HCT116 (cell line): Measurements from ENCODE around the gene B4GALT4. TPM values are rescaled to one million over a fixed set of nuclear protein-coding genes. Genes with fewer than 3 reads are reported as not detected.

ENCODE experiments used
- ATAC-seq: fragments of 200-7000 bp; cut with Tn5 transposase; 2 replicates; pipeline ENCODE4 v1.9.1; 2020; ENCODE audit warnings: mild to moderate bottlenecking, moderate library complexity
- BruUV-seq: library from RNA; stranded (reverse); fragments of 400-500 nt; replicated peaks from 2 replicates; lab custom pipeline; 2021; lab: Mats Ljungman, UMichigan
- CTCF ChIA-PET: fragments of 300-600 bp; sonication (Branson Sonifier 250); formaldehyde crosslinking; loops from one replicate; lab custom pipeline; 2021; ENCODE audit warnings: antibody characterized with exemption; lab: Charles Lee
- POLR2A ChIA-PET: fragments of 300-600, 350-600 bp; sonication (Branson Sonifier 250); formaldehyde crosslinking; loops from one replicate; lab custom pipeline; 2021; ENCODE audit warnings: antibody characterized with exemption; lab: Charles Lee
- RAD21 ChIA-PET, 2 experiments: fragments of 300-600 bp; sonication (Branson Sonifier 250); formaldehyde crosslinking; loops; one replicate each; lab custom pipeline; 2023; ENCODE audit warnings: low total read pairs in 2 of 2; ENCODE audit not compliant: uncharacterized antibody in 2 of 2, unreplicated experiment in 2 of 2, low non-redundant PET in 1 of 2; lab: Charles Lee
- DNase-seq: peaks from one replicate; pipeline ENCODE4 v3.0.0-alpha.2; 2010; ENCODE audit warnings: low read depth, low spot score
- H2AFZ ChIP-seq: fragments of 200-600 bp; shearing (Covaris generic), sonication (generic); 2 replicates; pipeline ENCODE4 v1.6.1; 2017; ENCODE audit warnings: low read depth, mixed run types, mixed read lengths, antibody characterized with exemption, low read length; ENCODE audit not compliant: poor library complexity, severe bottlenecking
- H3K27ac ChIP-seq: 2 replicates; pipeline ENCODE4 v1.5.1; 2012; ENCODE audit warnings: low read depth, low read length
- H3K27me3 ChIP-seq: fragments of 200-600 bp; sonication (generic); 2 replicates; pipeline ENCODE4 v1.6.1; 2016; ENCODE audit warnings: mixed run types, low read length, mixed read lengths; ENCODE audit not compliant: insufficient read depth
- H3K36me3 ChIP-seq, 2 experiments: fragments of 200-500 bp in 1 of 2; fragments of 200-600 bp in 1 of 2; sonication (Bioruptor generic) in 1 of 2; sonication (generic) in 1 of 2; 2 replicates each; pipeline versions ENCODE4 v1.5.1 to v1.6.1; 2014 to 2016; ENCODE audit warnings: low read length in 2 of 2, inconsistent platforms in 1 of 2, mixed read lengths in 1 of 2, mixed run types in 1 of 2; ENCODE audit not compliant: insufficient read depth in 2 of 2, control insufficient read depth in 1 of 2
- H3K4me1 ChIP-seq, 2 experiments: fragments of 200-600 bp in 1 of 2; sonication (generic) in 1 of 2; 2 replicates each; pipeline versions ENCODE4 v1.5.1 to v1.6.1; 2012 to 2017; ENCODE audit warnings: low read length in 2 of 2, inconsistent platforms in 1 of 2, mild to moderate bottlenecking in 1 of 2, mixed read lengths in 1 of 2, mixed run types in 1 of 2, moderate library complexity in 1 of 2; ENCODE audit not compliant: insufficient read depth in 2 of 2, control insufficient read depth in 1 of 2
- H3K4me2 ChIP-seq: fragments of 200-600 bp; sonication (generic); 2 replicates; pipeline ENCODE4 v1.6.1; 2017; ENCODE audit warnings: mixed run types, low read length, mixed read lengths
- H3K4me3 ChIP-seq, 2 experiments: fragments of 200-600 bp in 1 of 2; sonication (generic) in 1 of 2; replicated peaks in 1 of 2; 2 replicates each; pipeline ENCODE4 v1.5.1; 2011 to 2016; ENCODE audit warnings: low read length in 2 of 2, control low read depth in 1 of 2, low read depth in 1 of 2, mild to moderate bottlenecking in 1 of 2, mixed read lengths in 1 of 2, mixed run types in 1 of 2
- H3K79me2 ChIP-seq: fragments of 200-600 bp; sonication (generic); 2 replicates; pipeline ENCODE4 v1.6.1; 2017; ENCODE audit warnings: mild to moderate bottlenecking, mixed run types, low read length, moderate library complexity, mixed read lengths; ENCODE audit not compliant: insufficient read depth
- H3K9ac ChIP-seq: fragments of 200-600 bp; sonication (generic); 2 replicates; pipeline ENCODE4 v1.6.1; 2016; ENCODE audit warnings: low read length, mixed read lengths
- H3K9me2 ChIP-seq: fragments of 200-600 bp; sonication (generic), shearing (Covaris generic); 2 replicates; pipeline ENCODE4 v1.6.1; 2017; ENCODE audit warnings: mixed run types, mild to moderate bottlenecking, moderate library complexity; ENCODE audit not compliant: insufficient read depth
- H3K9me3 ChIP-seq, 2 experiments: fragments of 200-500 bp in 1 of 2; fragments of 200-600 bp in 1 of 2; sonication (Bioruptor generic) in 1 of 2; sonication (generic) in 1 of 2; 2 replicates each; pipeline ENCODE4 v1.6.1; 2014 to 2017; ENCODE audit warnings: low read length in 2 of 2, mixed read lengths in 2 of 2, inconsistent platforms in 1 of 2, low read depth in 1 of 2, mild to moderate bottlenecking in 1 of 2, mixed run types in 1 of 2, moderate library complexity in 1 of 2; ENCODE audit not compliant: control insufficient read depth in 1 of 2, insufficient read depth in 1 of 2
- H4K20me1 ChIP-seq: fragments of 200-600 bp; sonication (generic), shearing (Covaris generic); 2 replicates; pipeline ENCODE4 v1.6.1; 2017; ENCODE audit warnings: mixed run types, mild to moderate bottlenecking, moderate library complexity; ENCODE audit not compliant: insufficient read depth
- CBX3 ChIP-seq: IDR thresholded peaks from 2 replicates; pipeline ENCODE4 v1.6.1; 2012; ENCODE audit warnings: low read depth
- SIN3A ChIP-seq: IDR thresholded peaks from 2 replicates; pipeline ENCODE4 v1.6.1; 2012; ENCODE audit warnings: low read depth
- ZNF274 ChIP-seq: fragments of 200-500 bp; sonication (Bioruptor generic); IDR thresholded peaks from 2 replicates; pipeline ENCODE4 v1.6.1; 2014; ENCODE audit warnings: mild to moderate bottlenecking, low read depth, low read length, inconsistent platforms
- intact Hi-C: fragments of 100-400 bp; cut with micrococcal nuclease; formaldehyde crosslinking; loops from 2 replicates; pipeline ENCODE4 v1.10.0; 2022
- total RNA-seq: library from RNA; stranded (reverse); gene quantifications from one replicate; pipeline ENCODE4 v1.2.1, GENCODE V29; 2021; ENCODE audit not compliant: unreplicated experiment

The B4GALT4 gene
- total RNA-seq, 1 experiment from 2014 or later, result 15.9 TPM

- ChIA-PET RAD21 (no interaction called here), CTCF (interaction anchor here (1.0 to 2.0 kb wide), 12 partner anchors 10 to 449 kb away, joined by 3 to 44 read pairs (median 5); partner anchors contain the start of gene TEX55), POLR2A (interaction anchor here (0.8 to 1.5 kb wide), 8 partner anchors 10 to 464 kb away, joined by 3 to 5 read pairs (median 3); partner anchors contain the start of genes TEX55 and TIMMDC1)
- H3K4me1 ChIP-seq, result peaks cover 6 to 23% of the 10 kb centered on the region in 2 experiments
- peaks cover 23% of the 10 kb centered on the region for H3K79me2 ChIP-seq
- no peak for DNase-seq
- peak overlapping the region; percentile 73 for H3K27ac ChIP-seq
- peak overlapping the region; percentile 40 for H2AFZ ChIP-seq
- H4K20me1 ChIP-seq, result no peaks in the 10 kb centered on the region
- peak; percentile 0; the same call in 1 of the 2 replicates for ATAC-seq
- intact Hi-C loops, result no loop called here
- H3K9me2 ChIP-seq, result no peaks in the 10 kb centered on the region
- H3K9me3 ChIP-seq, result no peaks in the 10 kb centered on the region
- no peaks in the 10 kb centered on the region for H3K27me3 ChIP-seq
- BruUV-seq, result no TSS peak
- TF ChIP-seq ZNF274 (no peak), SIN3A (0 out of 2 replicates have a peak, but pooled peaks have one; percentile 49)
- peaks cover 0 to 2% of the 10 kb centered on the region in 2 experiments; a peak in 1 of 4 replicates for H3K36me3 ChIP-seq
- H3K9ac ChIP-seq, result peak overlapping the region; percentile 74
- peak overlapping the region; percentile 90 for H3K4me2 ChIP-seq
- peak overlapping the region; percentile 67 to 75 for H3K4me3 ChIP-seq
Observed at GRCh38 chr3:119240101-119240590, 532 bp downstream of the B4GALT4 start.

GRCh38 chr3:119239206-119239820, 1.4 kb downstream of the B4GALT4 start:
- no peak for TF ChIP-seq ZNF274
- no peak for TF ChIP-seq CBX3
- CTCF ChIA-PET, result interaction anchor here (1.1 kb wide), 1 partner anchor 357 kb away, joined by 3 read pairs; no protein-coding TSS in a partner anchor
- no peaks in the 10 kb centered on the region for H4K20me1 ChIP-seq
- peaks cover 0 to 4% of the 10 kb centered on the region in 2 experiments; a peak in 1 of 4 replicates for H3K36me3 ChIP-seq
- no peaks in the 10 kb centered on the region for H3K27me3 ChIP-seq
- H3K79me2 ChIP-seq, result peaks cover 23% of the 10 kb centered on the region
- H3K4me3 ChIP-seq, result peak overlapping the region in 1 of 2 experiments; percentile 75; a peak in 1 of 4 replicates
- no peaks in the 10 kb centered on the region for H3K9me2 ChIP-seq
- BruUV-seq, result TSS peak; percentile 62
- peak overlapping the region; percentile 90 for H3K4me2 ChIP-seq
- no peak for ATAC-seq
- H3K27ac ChIP-seq, result no peak overlapping the region
- H3K9me3 ChIP-seq, result no peaks in the 10 kb centered on the region
- RAD21 ChIA-PET, result no interaction called here
- H3K9ac ChIP-seq, result no peak overlapping the region
- intact Hi-C loops, result no loop called here
- DNase-seq, result no peak
- POLR2A ChIA-PET, result interaction anchor here (0.6 kb wide), 1 partner anchor 142 kb away, joined by 4 read pairs; no protein-coding TSS in a partner anchor
- H3K4me1 ChIP-seq, result peaks cover 6 to 23% of the 10 kb centered on the region in 2 experiments
- H2AFZ ChIP-seq, result no peak overlapping the region
